Type B pancreatic cell (in vitro differentiated cells): ENCODE data around the gene PLEKHF1. TPM values are rescaled to one million over a fixed set of nuclear protein-coding genes. Genes with fewer than 3 reads are reported as not detected.

ENCODE experiments used
- DNase-seq: peaks from one replicate; pipeline ENCODE4 v3.0.0; 2021; ENCODE audit warnings: mixed read lengths; ENCODE audit not compliant: unreplicated experiment; ENCODE audit errors: extremely low spot score
- H3K27ac Mint-ChIP-seq: 2 replicates; pipeline ENCODE4 v1.8.0; 2021; ENCODE audit warnings: mild to moderate bottlenecking, mixed read lengths
- H3K27me3 Mint-ChIP-seq: 2 replicates; pipeline ENCODE4 v1.8.0; 2021; ENCODE audit warnings: mixed read lengths
- H3K36me3 Mint-ChIP-seq: 2 replicates; pipeline ENCODE4 v1.8.0; 2021; ENCODE audit warnings: mixed read lengths
- H3K4me1 Mint-ChIP-seq: one replicate; pipeline ENCODE4 v1.8.0; 2021; ENCODE audit warnings: mixed read lengths; ENCODE audit not compliant: unreplicated experiment
- H3K4me3 Mint-ChIP-seq: 2 replicates; pipeline ENCODE4 v1.8.0; 2021; ENCODE audit warnings: mild to moderate bottlenecking, mixed read lengths
- H3K9me3 Mint-ChIP-seq: 2 replicates; pipeline ENCODE4 v1.8.0; 2021; ENCODE audit warnings: mixed read lengths
- CTCF ChIP-seq: fragments of 200-600 bp; sonication (generic); conservative IDR thresholded peaks from 2 replicates; pipeline ENCODE4 v1.5.0; 2021; ENCODE audit warnings: antibody characterized with exemption, mild to moderate bottlenecking
- total RNA-seq: library from RNA; stranded (reverse); gene quantifications from 2 replicates; pipeline ENCODE4 v1.2.1, GENCODE V29; 2021; ENCODE audit warnings: low replicate concordance

The PLEKHF1 gene
- total RNA-seq, 1 donor from 2014 or later: 6.3 TPM

GRCh38 chr19:29658221-29658991, 6.9 kb upstream of the PLEKHF1 start:
- DNase-seq: no peak
- TF ChIP-seq CTCF: no peak
- H3K27me3 Mint-ChIP-seq: peaks cover 4% of the 10 kb centered on the region
- no peak overlapping the region for H3K27ac Mint-ChIP-seq
- no peaks in the 10 kb centered on the region for H3K9me3 Mint-ChIP-seq
- H3K4me3 Mint-ChIP-seq: no peak overlapping the region
- peaks cover 9% of the 10 kb centered on the region for H3K4me1 Mint-ChIP-seq
- no peaks in the 10 kb centered on the region for H3K36me3 Mint-ChIP-seq

- no peak for TF ChIP-seq CTCF
- Mint-ChIP-seq H3K36me3 (no peaks in the 10 kb centered on the region), H3K9me3 (no peaks in the 10 kb centered on the region), H3K4me3 (peak overlapping the region; percentile 51), H3K4me1 (peaks cover 9% of the 10 kb centered on the region), H3K27ac (no peak overlapping the region), H3K27me3 (no peaks in the 10 kb centered on the region)
- no peak for DNase-seq
Measured at GRCh38 chr19:29660835-29661234, 4.4 kb upstream of the PLEKHF1 start.

- peak overlapping the region; percentile 51 for H3K27ac Mint-ChIP-seq
- no peak for TF ChIP-seq CTCF
- no peaks in the 10 kb centered on the region for H3K9me3 Mint-ChIP-seq
- H3K4me1 Mint-ChIP-seq: peaks cover 18% of the 10 kb centered on the region
- no peaks in the 10 kb centered on the region for H3K36me3 Mint-ChIP-seq
- H3K27me3 Mint-ChIP-seq: no peaks in the 10 kb centered on the region
- peak overlapping the region; percentile 24 for H3K4me3 Mint-ChIP-seq
- no peak for DNase-seq
Measured at GRCh38 chr19:29662278-29662603, 3.0 kb upstream of the PLEKHF1 start.

- H3K27ac Mint-ChIP-seq: peak overlapping the region; percentile 51
- H3K36me3 Mint-ChIP-seq: no peaks in the 10 kb centered on the region
- H3K4me1 Mint-ChIP-seq: peaks cover 19% of the 10 kb centered on the region
- TF ChIP-seq CTCF: no peak
- peak overlapping the region; percentile 58 for H3K4me3 Mint-ChIP-seq
- no peaks in the 10 kb centered on the region for H3K9me3 Mint-ChIP-seq
- no peaks in the 10 kb centered on the region for H3K27me3 Mint-ChIP-seq
- DNase-seq: no peak
Measured at GRCh38 chr19:29662604-29663404, 2.5 kb upstream of the PLEKHF1 start.

- H3K9me3 Mint-ChIP-seq: no peaks in the 10 kb centered on the region
- H3K27ac Mint-ChIP-seq: peak overlapping the region; percentile 86
- H3K36me3 Mint-ChIP-seq: no peaks in the 10 kb centered on the region
- TF ChIP-seq CTCF: no peak
- DNase-seq: no peak
- no peaks in the 10 kb centered on the region for H3K27me3 Mint-ChIP-seq
- H3K4me1 Mint-ChIP-seq: peaks cover 19% of the 10 kb centered on the region
- peak overlapping the region; percentile 87 for H3K4me3 Mint-ChIP-seq
Measured at GRCh38 chr19:29663861-29664752, 1.2 kb upstream of the PLEKHF1 start.
